Vagina (tissue), 2 donors: ENCODE data around the gene KLHL3. TPM values are rescaled to one million over a fixed set of nuclear protein-coding genes. Genes with fewer than 3 reads are reported as not detected.

ENCODE experiments used
- DNase-seq, 2 donors: peaks; one replicate each; pipeline ENCODE4 v3.0.0-alpha.2; 2017; ENCODE audit errors: extremely low spot score in 2 of 2
- H3K27ac ChIP-seq: fragments of 200-600 bp; sonication (generic); one replicate; pipeline ENCODE4 v1.5.1; 2019
- H3K27me3 ChIP-seq: fragments of 200-600 bp; sonication (generic); one replicate; pipeline ENCODE4 v1.5.1; 2019
- H3K36me3 ChIP-seq, 2 donors: fragments of 200-600 bp; sonication (generic); one replicate each; pipeline ENCODE4 v1.5.1; 2017 to 2019
- H3K4me1 ChIP-seq: fragments of 200-600 bp; sonication (generic); one replicate; pipeline ENCODE4 v1.5.1; 2019
- H3K4me3 ChIP-seq, 2 donors: fragments of 200-600 bp; sonication (generic); 1 replicate in 1 of 2; 2 replicates in 1 of 2; pipeline ENCODE4 v1.5.1; 2016 to 2019
- H3K9me3 ChIP-seq: fragments of 200-600 bp; sonication (generic); one replicate; pipeline ENCODE4 v1.5.1; 2019
- POLR2A ChIP-seq, 2 donors: fragments of 450-650 bp; IDR thresholded peaks; one replicate each; pipeline ENCODE4 v1.6.1; 2017; ENCODE audit warnings: antibody characterized with exemption in 2 of 2, mild to moderate bottlenecking in 2 of 2, moderate library complexity in 2 of 2
- POLR2AphosphoS5 ChIP-seq, 2 donors: sonication (generic); formaldehyde crosslinking; IDR thresholded peaks; one replicate each; pipeline ENCODE4 v1.9.0; 2017; ENCODE audit warnings: antibody characterized with exemption in 2 of 2, mild to moderate bottlenecking in 2 of 2, low read depth in 1 of 2; ENCODE audit not compliant: insufficient read depth in 1 of 2
- intact Hi-C: fragments of 100-400 bp; cut with DNase I; formaldehyde crosslinking; loops from one replicate; pipeline ENCODE4 v1.15.1; 2023
- total RNA-seq: library from RNA; depleted of rRNA; stranded (reverse); fragments of >200 nt; gene quantifications from one replicate; pipeline ENCODE4 v1.2.3, GENCODE V29; 2016
- TF ChIP-seq, protein P1 (sequence below), 3 experiments: fragments of 450-650 bp in 2 of 3; fragments of 200-600 bp in 1 of 3; sonication (generic) in 1 of 3; IDR thresholded peaks; one replicate each; pipeline ENCODE4 v1.5.1; 2017 to 2019; ENCODE audit warnings: antibody characterized with exemption in 3 of 3, mild to moderate bottlenecking in 2 of 3, moderate library complexity in 2 of 3

KLHL3 gene
- total RNA-seq, 1 donor from 2014 or later: 7.4 TPM

DNA sequence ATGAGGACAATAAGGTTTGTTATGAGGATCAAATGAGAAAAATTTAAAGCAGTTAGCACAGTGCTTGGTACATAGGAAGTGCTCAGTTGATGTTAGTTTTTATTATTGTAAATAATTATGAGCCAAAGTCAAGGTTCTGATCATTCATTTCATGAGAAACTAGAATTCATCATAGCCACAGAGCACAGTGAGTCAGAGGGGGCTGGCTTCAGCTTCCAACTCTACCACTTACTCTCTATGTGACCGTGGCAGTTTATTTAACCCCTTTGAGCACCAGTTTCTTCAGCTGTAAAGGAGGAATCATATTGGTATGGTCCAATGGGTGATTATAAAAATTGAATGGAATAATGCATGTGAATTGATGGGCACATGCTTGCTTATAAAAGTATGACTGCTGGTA lies 39.4 kb downstream of the KLHL3 start:
- Histone ChIP-seq H3K9me3 (no peaks in the 10 kb centered on the region), H3K27me3 (no peaks in the 10 kb centered on the region), H3K27ac (no peak overlapping the region), H3K4me1 (peaks cover 12% of the 10 kb centered on the region), H3K4me3 (no peak overlapping the region), H3K36me3 (peaks cover 0 to 8% of the 10 kb centered on the region in 2 donors)
- TF ChIP-seq, protein P1, sequence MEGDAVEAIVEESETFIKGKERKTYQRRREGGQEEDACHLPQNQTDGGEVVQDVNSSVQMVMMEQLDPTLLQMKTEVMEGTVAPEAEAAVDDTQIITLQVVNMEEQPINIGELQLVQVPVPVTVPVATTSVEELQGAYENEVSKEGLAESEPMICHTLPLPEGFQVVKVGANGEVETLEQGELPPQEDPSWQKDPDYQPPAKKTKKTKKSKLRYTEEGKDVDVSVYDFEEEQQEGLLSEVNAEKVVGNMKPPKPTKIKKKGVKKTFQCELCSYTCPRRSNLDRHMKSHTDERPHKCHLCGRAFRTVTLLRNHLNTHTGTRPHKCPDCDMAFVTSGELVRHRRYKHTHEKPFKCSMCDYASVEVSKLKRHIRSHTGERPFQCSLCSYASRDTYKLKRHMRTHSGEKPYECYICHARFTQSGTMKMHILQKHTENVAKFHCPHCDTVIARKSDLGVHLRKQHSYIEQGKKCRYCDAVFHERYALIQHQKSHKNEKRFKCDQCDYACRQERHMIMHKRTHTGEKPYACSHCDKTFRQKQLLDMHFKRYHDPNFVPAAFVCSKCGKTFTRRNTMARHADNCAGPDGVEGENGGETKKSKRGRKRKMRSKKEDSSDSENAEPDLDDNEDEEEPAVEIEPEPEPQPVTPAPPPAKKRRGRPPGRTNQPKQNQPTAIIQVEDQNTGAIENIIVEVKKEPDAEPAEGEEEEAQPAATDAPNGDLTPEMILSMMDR (IDR thresholded peaks at IDR 0.05): no peak
- no peak for TF ChIP-seq POLR2A (IDR thresholded peaks at IDR 0.05)
- no peak for TF ChIP-seq POLR2AphosphoS5 (IDR thresholded peaks at IDR 0.05; ENCODE audit: insufficient read depth in 1 of 2, low read depth in 1 of 2)
- intact Hi-C loops: no loop called here
- DNase-seq: no peak

- no peak overlapping the region for H3K4me3 ChIP-seq
- no peaks in the 10 kb centered on the region for H3K9me3 ChIP-seq
- H3K27me3 ChIP-seq: no peaks in the 10 kb centered on the region
- intact Hi-C loops: no loop called here
- peaks cover 0 to 8% of the 10 kb centered on the region in 2 donors for H3K36me3 ChIP-seq
- H3K4me1 ChIP-seq: peaks cover 12% of the 10 kb centered on the region
- DNase-seq: peak in 1 of 2 donors; percentile 54
- TF ChIP-seq, protein P1 (IDR thresholded peaks at IDR 0.05): no peak
- H3K27ac ChIP-seq: peak overlapping the region; percentile 18
Observed at GRCh38 chr5:137695651-137696428, 40.0 kb downstream of the KLHL3 start.

GRCh38 chr5:137693951-137694721 lies 41.8 kb downstream of the KLHL3 start:
- Histone ChIP-seq H3K9me3 (no peaks in the 10 kb centered on the region), H3K36me3 (peaks cover 0 to 8% of the 10 kb centered on the region in 2 donors), H3K27me3 (no peaks in the 10 kb centered on the region), H3K4me1 (peaks cover under 1% of the 10 kb centered on the region), H3K4me3 (no peak overlapping the region), H3K27ac (no peak overlapping the region)
- TF ChIP-seq POLR2AphosphoS5 (IDR thresholded peaks at IDR 0.05; ENCODE audit: insufficient read depth in 1 of 2, low read depth in 1 of 2) (no peak), POLR2A (IDR thresholded peaks at IDR 0.05) (no peak)
- TF ChIP-seq, protein P1 (IDR thresholded peaks at IDR 0.05): no peak
- intact Hi-C loops: no loop called here
- no peak for DNase-seq

DNA sequence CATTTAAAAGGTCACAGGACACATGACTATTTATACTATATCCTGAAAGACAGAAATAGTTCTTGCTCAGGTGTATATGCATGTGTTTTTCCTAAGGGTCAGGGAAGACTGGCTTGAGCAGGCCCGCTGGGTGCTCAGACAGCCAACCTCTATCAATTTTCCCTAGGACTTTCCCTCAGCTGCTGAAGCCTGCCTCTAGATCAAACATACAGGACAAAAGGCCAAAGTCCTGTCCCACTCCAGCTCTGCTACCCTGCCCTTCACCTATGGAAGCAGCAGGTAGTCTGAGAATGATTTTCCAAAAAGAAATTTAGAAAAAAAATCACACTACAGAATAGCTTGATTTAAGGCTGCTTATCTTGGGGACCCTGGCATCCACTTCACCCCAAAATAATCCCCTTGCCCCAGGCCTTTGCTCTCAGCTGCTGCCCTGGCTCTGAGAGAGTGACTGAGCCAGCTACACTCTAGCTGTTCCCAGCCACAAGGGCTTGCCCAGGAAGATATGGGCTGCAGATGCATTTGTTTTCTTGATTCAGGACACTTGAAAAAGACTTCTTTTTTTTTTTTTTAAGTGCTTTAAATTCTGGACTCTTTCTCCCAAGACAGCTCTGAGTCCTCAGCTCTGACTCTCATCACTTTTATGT lies 42.5 kb downstream of the KLHL3 start:
- peaks cover 0 to 14% of the 10 kb centered on the region in 2 donors for H3K36me3 ChIP-seq
- H3K4me1 ChIP-seq: no peaks in the 10 kb centered on the region
- H3K4me3 ChIP-seq: no peak overlapping the region
- H3K27me3 ChIP-seq: no peaks in the 10 kb centered on the region
- H3K9me3 ChIP-seq: no peaks in the 10 kb centered on the region
- no peak overlapping the region for H3K27ac ChIP-seq
- intact Hi-C loops: no loop called here
- peak in 1 of 2 donors; percentile 16 for DNase-seq
- TF ChIP-seq POLR2AphosphoS5 (IDR thresholded peaks at IDR 0.05; ENCODE audit: insufficient read depth in 1 of 2, low read depth in 1 of 2): no peak
- no peak for TF ChIP-seq POLR2A (IDR thresholded peaks at IDR 0.05)
- TF ChIP-seq, protein P1 (IDR thresholded peaks at IDR 0.05): no peak
